Measurements from ENCODE around the gene ZNF496. TPM values are rescaled to one million over a fixed set of nuclear protein-coding genes. Genes with fewer than 3 reads are reported as not detected.
A peak's percentile ranks its signal among the peaks of the same experiment; 100 is the strongest.

The ZNF496 gene
- total and polyA plus RNA-seq, 9 of the 15 experiments (the other 6 are each of a cell fraction or from before 2014, with no cell fraction given): 4.3 to 54.0 (median 31.3) TPM

DNA sequence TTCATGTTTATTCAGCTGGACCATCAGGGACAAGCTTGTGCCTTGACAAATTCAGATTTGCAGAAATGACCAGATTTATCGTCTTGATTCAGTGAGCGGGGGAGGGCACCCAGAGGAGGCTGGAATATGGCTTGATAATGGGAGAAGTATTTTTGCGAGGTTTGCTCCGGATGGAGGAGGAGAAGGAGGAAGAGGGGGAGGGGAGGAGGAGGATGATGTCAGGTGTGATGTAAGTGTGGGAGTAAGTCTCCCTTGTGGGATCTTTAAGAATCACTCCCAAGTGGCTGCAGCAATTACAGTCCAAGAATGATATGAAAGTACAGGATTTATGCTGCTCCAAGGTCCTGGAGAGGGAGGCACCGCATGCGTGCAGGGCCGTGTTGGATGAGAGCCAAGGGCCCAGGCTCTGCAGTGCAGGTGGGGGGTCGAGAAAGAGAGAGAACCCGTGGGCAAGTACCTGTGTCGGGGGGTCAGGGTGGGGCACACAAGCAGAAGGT lies 5.6 kb upstream of the ZNF496 start (continued):
- TF ChIP-seq, protein P1, sequence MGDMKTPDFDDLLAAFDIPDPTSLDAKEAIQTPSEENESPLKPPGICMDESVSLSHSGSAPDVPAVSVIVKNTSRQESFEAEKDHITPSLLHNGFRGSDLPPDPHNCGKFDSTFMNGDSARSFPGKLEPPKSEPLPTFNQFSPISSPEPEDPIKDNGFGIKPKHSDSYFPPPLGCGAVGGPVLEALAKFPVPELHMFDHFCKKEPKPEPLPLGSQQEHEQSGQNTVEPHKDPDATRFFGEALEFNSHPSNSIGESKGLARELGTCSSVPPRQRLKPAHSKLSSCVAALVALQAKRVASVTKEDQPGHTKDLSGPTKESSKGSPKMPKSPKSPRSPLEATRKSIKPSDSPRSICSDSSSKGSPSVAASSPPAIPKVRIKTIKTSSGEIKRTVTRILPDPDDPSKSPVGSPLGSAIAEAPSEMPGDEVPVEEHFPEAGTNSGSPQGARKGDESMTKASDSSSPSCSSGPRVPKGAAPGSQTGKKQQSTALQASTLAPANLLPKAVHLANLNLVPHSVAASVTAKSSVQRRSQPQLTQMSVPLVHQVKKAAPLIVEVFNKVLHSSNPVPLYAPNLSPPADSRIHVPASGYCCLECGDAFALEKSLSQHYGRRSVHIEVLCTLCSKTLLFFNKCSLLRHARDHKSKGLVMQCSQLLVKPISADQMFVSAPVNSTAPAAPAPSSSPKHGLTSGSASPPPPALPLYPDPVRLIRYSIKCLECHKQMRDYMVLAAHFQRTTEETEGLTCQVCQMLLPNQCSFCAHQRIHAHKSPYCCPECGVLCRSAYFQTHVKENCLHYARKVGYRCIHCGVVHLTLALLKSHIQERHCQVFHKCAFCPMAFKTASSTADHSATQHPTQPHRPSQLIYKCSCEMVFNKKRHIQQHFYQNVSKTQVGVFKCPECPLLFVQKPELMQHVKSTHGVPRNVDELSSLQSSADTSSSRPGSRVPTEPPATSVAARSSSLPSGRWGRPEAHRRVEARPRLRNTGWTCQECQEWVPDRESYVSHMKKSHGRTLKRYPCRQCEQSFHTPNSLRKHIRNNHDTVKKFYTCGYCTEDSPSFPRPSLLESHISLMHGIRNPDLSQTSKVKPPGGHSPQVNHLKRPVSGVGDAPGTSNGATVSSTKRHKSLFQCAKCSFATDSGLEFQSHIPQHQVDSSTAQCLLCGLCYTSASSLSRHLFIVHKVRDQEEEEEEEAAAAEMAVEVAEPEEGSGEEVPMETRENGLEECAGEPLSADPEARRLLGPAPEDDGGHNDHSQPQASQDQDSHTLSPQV (IDR thresholded peaks at IDR 0.05): no peak
- TF ChIP-seq FOXK2 (conservative IDR thresholded peaks at IDR 0.05 in 1 of 2, IDR thresholded peaks at IDR 0.05 in 1 of 2; ENCODE audit: low read depth in 2 of 2) (no peak), ZC3H8 (IDR thresholded peaks at IDR 0.05) (no peak), POLR2AphosphoS5 (IDR thresholded peaks at IDR 0.05; ENCODE audit: control insufficient read depth, insufficient read depth, low read depth, low read length) (no peak), CHD4 (IDR thresholded peaks at IDR 0.05; ENCODE audit: insufficient read depth, insufficient replicate concordance, low read depth, low read length, poor library complexity, severe bottlenecking) (no peak), GTF2E2 (tag; IDR thresholded peaks at IDR 0.05) (no peak), ZFPM2 (CRISPR knock-in tag; IDR thresholded peaks at IDR 0.05) (no peak), GTF2A2 (tag; IDR thresholded peaks at IDR 0.05) (no peak), HDAC8 (tag; IDR thresholded peaks at IDR 0.05) (no peak), CLOCK (CRISPR knock-in tag; IDR thresholded peaks at IDR 0.05; ENCODE audit: borderline replicate concordance) (no peak), MTA1 (IDR thresholded peaks at IDR 0.05; ENCODE audit: borderline replicate concordance) (peak; percentile 38; the same call in 1 of the 2 replicates), U2AF1 (optimal IDR thresholded peaks at IDR 0.05; ENCODE audit: low read depth, low read length) (no peak), RAD21 (CRISPR knock-in tag; conservative IDR thresholded peaks at IDR 0.05 in 1 of 2, IDR thresholded peaks at IDR 0.05 in 1 of 2) (no peak), VEZF1 (CRISPR knock-in tag; IDR thresholded peaks at IDR 0.05) (peak; percentile 58), SRSF1 (IDR thresholded peaks at IDR 0.05; ENCODE audit: low read depth, low read length) (no peak), SLC30A9 (CRISPR knock-in tag; IDR thresholded peaks at IDR 0.05) (no peak), NFYB (IDR thresholded peaks at IDR 0.05; ENCODE audit: extremely low read depth, insufficient read length) (no peak)
- TF ChIP-seq, protein P2, sequence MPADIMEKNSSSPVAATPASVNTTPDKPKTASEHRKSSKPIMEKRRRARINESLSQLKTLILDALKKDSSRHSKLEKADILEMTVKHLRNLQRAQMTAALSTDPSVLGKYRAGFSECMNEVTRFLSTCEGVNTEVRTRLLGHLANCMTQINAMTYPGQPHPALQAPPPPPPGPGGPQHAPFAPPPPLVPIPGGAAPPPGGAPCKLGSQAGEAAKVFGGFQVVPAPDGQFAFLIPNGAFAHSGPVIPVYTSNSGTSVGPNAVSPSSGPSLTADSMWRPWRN (IDR thresholded peaks at IDR 0.05; ENCODE audit: low read depth): no peak
